HepG2 (cell line): ENCODE results near the gene LDLRAD4. TPM values are rescaled to one million over a fixed set of nuclear protein-coding genes. Genes with fewer than 3 reads are reported as not detected.

ENCODE experiments used
- NFE2L1 ChIP-seq: sonication (generic); formaldehyde crosslinking; IDR thresholded peaks from 2 replicates; pipeline ENCODE4 v1.4.0; 2020; ENCODE audit warnings: missing genetic modification reagents, mild to moderate bottlenecking, borderline replicate concordance
- PHF5A ChIP-seq: IDR thresholded peaks from one replicate; pipeline ENCODE4 v1.6.1; 2018; ENCODE audit warnings: low read depth, missing genetic modification reagents; ENCODE audit not compliant: unreplicated experiment
- RAD21 ChIP-seq: fragments of 450-650 bp; formaldehyde crosslinking; IDR thresholded peaks from 2 replicates; pipeline ENCODE4 v1.5.0; 2020; ENCODE audit warnings: mild to moderate bottlenecking
- TCF12 ChIP-seq, 2 experiments: fragments of 450-650 bp in 1 of 2; sonication (generic) in 1 of 2; formaldehyde crosslinking in 1 of 2; IDR thresholded peaks; 2 replicates each; pipeline versions ENCODE4 v1.6.1 to v1.8.0; 2017 to 2022; ENCODE audit warnings: antibody characterized with exemption in 1 of 2, mild to moderate bottlenecking in 1 of 2, missing genetic modification reagents in 1 of 2, moderate library complexity in 1 of 2
- U2AF2 ChIP-seq: fragments of 200-400 bp; formaldehyde crosslinking; IDR thresholded peaks from 2 replicates; pipeline ENCODE4 v1.6.1; 2017; ENCODE audit warnings: low read depth, mild to moderate bottlenecking, low read length
- XBP1 ChIP-seq: sonication (generic); formaldehyde crosslinking; IDR thresholded peaks from 2 replicates; pipeline ENCODE4 v1.5.0; 2020; ENCODE audit warnings: missing genetic modification reagents
- ZNF253 ChIP-seq: sonication (generic); formaldehyde crosslinking; IDR thresholded peaks from 2 replicates; pipeline ENCODE4 v1.8.0; 2022; ENCODE audit warnings: mild to moderate bottlenecking, missing genetic modification reagents, borderline replicate concordance
- ZNF274 ChIP-seq: sonication (generic); formaldehyde crosslinking; IDR thresholded peaks from 2 replicates; pipeline ENCODE4 v1.5.1; 2020; ENCODE audit warnings: mild to moderate bottlenecking, missing genetic modification reagents
- ZNF33A ChIP-seq: sonication (generic); formaldehyde crosslinking; IDR thresholded peaks from 2 replicates; pipeline ENCODE4 v1.5.1; 2020; ENCODE audit warnings: missing genetic modification reagents, mild to moderate bottlenecking, moderate library complexity, borderline replicate concordance
- ZNF629 ChIP-seq: sonication (generic); formaldehyde crosslinking; conservative IDR thresholded peaks from 2 replicates; pipeline ENCODE4 v1.5.0; 2020; ENCODE audit warnings: missing genetic modification reagents
- ZNF879 ChIP-seq: sonication (generic); formaldehyde crosslinking; IDR thresholded peaks from 2 replicates; pipeline ENCODE4 v1.8.1; 2023; ENCODE audit warnings: missing genetic modification reagents
- ZSCAN21 ChIP-seq: sonication (generic); formaldehyde crosslinking; IDR thresholded peaks from 2 replicates; pipeline ENCODE4 v1.8.0; 2022; ENCODE audit warnings: mild to moderate bottlenecking, missing genetic modification reagents, moderate library complexity, borderline replicate concordance
- polyA plus RNA-seq, 8 experiments: library from polyadenylated mRNA; depleted of rRNA in 3 of 8; stranded (reverse) in 7 of 8; unstranded in 1 of 8; fragments of >200 nt; fragmentation: Illumina TruSeq in 4 of 8; extraction: Trizol in 4 of 8; gene quantifications; 2 replicates each; pipeline versions ENCODE4 v1.2.1 to v1.2.3, GENCODE V29; 2011 to 2016; ENCODE audit warnings: low read depth in 4 of 8, missing spikeins in 1 of 8, mixed read lengths in 1 of 8; ENCODE audit not compliant: insufficient read depth in 1 of 8
- total RNA-seq, 5 experiments: library from RNA; depleted of rRNA; stranded (reverse); fragments of >200 nt; fragmentation: Illumina TruSeq; extraction: Trizol; gene quantifications; 2 replicates each; pipeline ENCODE4 v1.2.3, GENCODE V29; 2016; ENCODE audit warnings: low read depth in 1 of 5
- TF ChIP-seq, protein P1 (sequence below): sonication (generic); formaldehyde crosslinking; IDR thresholded peaks from 2 replicates; pipeline ENCODE4 v1.4.0; 2020; ENCODE audit warnings: mild to moderate bottlenecking, missing genetic modification reagents, borderline replicate concordance
- TF ChIP-seq, protein P2 (sequence below), 2 experiments: sonication (generic) in 1 of 2; formaldehyde crosslinking in 1 of 2; IDR thresholded peaks; 2 replicates each; pipeline versions ENCODE4 v1.4.0 to v1.6.1; 2018 to 2020; ENCODE audit warnings: missing genetic modification reagents in 2 of 2, borderline replicate concordance in 1 of 2, low read depth in 1 of 2, mild to moderate bottlenecking in 1 of 2, missing biosample characterization in 1 of 2
- TF ChIP-seq, protein P3 (sequence below): sonication (generic); formaldehyde crosslinking; IDR thresholded peaks from 2 replicates; pipeline ENCODE4 v1.5.0; 2020; ENCODE audit warnings: mild to moderate bottlenecking, missing genetic modification reagents, borderline replicate concordance

Gene LDLRAD4
- total and polyA plus RNA-seq, 2 of the 13 experiments (the other 11 are each of a cell fraction or from before 2014, with no cell fraction given) = 13.6 to 20.9 TPM

DNA sequence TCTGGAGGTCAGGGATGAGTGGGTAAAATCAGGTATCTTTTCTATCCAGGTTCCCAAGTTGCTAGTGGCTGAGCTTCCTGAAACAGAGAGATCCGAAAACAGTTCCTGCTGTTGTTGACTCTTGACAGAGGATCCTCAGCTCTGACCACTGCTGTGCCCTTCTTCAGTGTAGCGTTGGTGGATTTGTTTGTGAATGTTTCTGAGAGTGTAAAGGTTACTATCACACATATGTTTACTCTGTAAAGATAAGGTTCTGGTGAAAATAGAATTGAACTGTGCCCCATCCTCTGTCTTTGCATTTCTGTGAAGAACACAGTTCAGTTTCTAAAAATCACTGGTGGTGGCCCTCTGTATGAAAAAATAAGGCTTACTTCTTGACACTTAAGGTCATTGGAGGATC, 119.8 kb downstream of the LDLRAD4 start (continued):
- no peak for TF ChIP-seq ZSCAN21 (CRISPR knock-in tag)
- TF ChIP-seq ZNF274 (CRISPR knock-in tag) = no peak
- no peak for TF ChIP-seq ZNF879 (CRISPR knock-in tag)
- TF ChIP-seq TCF12 (IDR thresholded peaks at IDR 0.05) = no peak
- no peak for TF ChIP-seq TCF12 (CRISPR knock-in tag; IDR thresholded peaks at IDR 0.05)
- no peak for TF ChIP-seq ZNF253 (CRISPR knock-in tag)
- TF ChIP-seq, protein P1, sequence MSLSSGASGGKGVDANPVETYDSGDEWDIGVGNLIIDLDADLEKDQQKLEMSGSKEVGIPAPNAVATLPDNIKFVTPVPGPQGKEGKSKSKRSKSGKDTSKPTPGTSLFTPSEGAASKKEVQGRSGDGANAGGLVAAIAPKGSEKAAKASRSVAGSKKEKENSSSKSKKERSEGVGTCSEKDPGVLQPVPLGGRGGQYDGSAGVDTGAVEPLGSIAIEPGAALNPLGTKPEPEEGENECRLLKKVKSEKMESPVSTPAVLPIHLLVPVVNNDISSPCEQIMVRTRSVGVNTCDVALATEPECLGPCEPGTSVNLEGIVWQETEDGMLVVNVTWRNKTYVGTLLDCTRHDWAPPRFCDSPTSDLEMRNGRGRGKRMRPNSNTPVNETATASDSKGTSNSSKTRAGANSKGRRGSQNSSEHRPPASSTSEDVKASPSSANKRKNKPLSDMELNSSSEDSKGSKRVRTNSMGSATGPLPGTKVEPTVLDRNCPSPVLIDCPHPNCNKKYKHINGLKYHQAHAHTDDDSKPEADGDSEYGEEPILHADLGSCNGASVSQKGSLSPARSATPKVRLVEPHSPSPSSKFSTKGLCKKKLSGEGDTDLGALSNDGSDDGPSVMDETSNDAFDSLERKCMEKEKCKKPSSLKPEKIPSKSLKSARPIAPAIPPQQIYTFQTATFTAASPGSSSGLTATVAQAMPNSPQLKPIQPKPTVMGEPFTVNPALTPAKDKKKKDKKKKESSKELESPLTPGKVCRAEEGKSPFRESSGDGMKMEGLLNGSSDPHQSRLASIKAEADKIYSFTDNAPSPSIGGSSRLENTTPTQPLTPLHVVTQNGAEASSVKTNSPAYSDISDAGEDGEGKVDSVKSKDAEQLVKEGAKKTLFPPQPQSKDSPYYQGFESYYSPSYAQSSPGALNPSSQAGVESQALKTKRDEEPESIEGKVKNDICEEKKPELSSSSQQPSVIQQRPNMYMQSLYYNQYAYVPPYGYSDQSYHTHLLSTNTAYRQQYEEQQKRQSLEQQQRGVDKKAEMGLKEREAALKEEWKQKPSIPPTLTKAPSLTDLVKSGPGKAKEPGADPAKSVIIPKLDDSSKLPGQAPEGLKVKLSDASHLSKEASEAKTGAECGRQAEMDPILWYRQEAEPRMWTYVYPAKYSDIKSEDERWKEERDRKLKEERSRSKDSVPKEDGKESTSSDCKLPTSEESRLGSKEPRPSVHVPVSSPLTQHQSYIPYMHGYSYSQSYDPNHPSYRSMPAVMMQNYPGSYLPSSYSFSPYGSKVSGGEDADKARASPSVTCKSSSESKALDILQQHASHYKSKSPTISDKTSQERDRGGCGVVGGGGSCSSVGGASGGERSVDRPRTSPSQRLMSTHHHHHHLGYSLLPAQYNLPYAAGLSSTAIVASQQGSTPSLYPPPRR (CRISPR knock-in tag) = no peak
- TF ChIP-seq, protein P2, sequence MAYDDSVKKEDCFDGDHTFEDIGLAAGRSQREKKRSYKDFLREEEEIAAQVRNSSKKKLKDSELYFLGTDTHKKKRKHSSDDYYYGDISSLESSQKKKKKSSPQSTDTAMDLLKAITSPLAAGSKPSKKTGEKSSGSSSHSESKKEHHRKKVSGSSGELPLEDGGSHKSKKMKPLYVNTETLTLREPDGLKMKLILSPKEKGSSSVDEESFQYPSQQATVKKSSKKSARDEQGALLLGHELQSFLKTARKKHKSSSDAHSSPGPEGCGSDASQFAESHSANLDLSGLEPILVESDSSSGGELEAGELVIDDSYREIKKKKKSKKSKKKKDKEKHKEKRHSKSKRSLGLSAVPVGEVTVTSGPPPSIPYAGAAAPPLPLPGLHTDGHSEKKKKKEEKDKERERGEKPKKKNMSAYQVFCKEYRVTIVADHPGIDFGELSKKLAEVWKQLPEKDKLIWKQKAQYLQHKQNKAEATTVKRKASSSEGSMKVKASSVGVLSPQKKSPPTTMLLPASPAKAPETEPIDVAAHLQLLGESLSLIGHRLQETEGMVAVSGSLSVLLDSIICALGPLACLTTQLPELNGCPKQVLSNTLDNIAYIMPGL (CRISPR knock-in tag; IDR thresholded peaks at IDR 0.05; ENCODE audit: borderline replicate concordance in 1 of 2, low read depth in 1 of 2) = no peak
- no peak for TF ChIP-seq RAD21 (CRISPR knock-in tag)
- TF ChIP-seq PHF5A = peak; percentile 80
- TF ChIP-seq ZNF33A (CRISPR knock-in tag) = no peak
- TF ChIP-seq XBP1 = no peak
- TF ChIP-seq U2AF2 = no peak
- TF ChIP-seq ZNF629 (CRISPR knock-in tag) = no peak; the same call in 1 of the 2 replicates
- TF ChIP-seq, protein P3, sequence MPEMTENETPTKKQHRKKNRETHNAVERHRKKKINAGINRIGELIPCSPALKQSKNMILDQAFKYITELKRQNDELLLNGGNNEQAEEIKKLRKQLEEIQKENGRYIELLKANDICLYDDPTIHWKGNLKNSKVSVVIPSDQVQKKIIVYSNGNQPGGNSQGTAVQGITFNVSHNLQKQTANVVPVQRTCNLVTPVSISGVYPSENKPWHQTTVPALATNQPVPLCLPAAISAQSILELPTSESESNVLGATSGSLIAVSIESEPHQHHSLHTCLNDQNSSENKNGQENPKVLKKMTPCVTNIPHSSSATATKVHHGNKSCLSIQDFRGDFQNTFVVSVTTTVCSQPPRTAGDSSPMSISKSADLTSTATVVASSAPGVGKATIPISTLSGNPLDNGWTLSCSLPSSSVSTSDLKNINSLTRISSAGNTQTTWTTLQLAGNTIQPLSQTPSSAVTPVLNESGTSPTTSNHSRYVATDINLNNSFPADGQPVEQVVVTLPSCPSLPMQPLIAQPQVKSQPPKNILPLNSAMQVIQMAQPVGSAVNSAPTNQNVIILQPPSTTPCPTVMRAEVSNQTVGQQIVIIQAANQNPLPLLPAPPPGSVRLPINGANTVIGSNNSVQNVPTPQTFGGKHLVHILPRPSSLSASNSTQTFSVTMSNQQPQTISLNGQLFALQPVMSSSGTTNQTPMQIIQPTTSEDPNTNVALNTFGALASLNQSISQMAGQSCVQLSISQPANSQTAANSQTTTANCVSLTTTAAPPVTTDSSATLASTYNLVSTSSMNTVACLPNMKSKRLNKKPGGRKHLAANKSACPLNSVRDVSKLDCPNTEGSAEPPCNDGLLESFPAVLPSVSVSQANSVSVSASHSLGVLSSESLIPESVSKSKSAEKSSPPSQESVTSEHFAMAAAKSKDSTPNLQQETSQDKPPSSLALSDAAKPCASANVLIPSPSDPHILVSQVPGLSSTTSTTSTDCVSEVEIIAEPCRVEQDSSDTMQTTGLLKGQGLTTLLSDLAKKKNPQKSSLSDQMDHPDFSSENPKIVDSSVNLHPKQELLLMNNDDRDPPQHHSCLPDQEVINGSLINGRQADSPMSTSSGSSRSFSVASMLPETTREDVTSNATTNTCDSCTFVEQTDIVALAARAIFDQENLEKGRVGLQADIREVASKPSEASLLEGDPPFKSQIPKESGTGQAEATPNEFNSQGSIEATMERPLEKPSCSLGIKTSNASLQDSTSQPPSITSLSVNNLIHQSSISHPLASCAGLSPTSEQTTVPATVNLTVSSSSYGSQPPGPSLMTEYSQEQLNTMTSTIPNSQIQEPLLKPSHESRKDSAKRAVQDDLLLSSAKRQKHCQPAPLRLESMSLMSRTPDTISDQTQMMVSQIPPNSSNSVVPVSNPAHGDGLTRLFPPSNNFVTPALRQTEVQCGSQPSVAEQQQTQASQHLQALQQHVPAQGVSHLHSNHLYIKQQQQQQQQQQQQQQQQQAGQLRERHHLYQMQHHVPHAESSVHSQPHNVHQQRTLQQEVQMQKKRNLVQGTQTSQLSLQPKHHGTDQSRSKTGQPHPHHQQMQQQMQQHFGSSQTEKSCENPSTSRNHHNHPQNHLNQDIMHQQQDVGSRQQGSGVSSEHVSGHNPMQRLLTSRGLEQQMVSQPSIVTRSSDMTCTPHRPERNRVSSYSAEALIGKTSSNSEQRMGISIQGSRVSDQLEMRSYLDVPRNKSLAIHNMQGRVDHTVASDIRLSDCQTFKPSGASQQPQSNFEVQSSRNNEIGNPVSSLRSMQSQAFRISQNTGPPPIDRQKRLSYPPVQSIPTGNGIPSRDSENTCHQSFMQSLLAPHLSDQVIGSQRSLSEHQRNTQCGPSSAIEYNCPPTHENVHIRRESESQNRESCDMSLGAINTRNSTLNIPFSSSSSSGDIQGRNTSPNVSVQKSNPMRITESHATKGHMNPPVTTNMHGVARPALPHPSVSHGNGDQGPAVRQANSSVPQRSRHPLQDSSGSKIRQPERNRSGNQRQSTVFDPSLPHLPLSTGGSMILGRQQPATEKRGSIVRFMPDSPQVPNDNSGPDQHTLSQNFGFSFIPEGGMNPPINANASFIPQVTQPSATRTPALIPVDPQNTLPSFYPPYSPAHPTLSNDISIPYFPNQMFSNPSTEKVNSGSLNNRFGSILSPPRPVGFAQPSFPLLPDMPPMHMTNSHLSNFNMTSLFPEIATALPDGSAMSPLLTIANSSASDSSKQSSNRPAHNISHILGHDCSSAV = no peak
- no peak for TF ChIP-seq NFE2L1 (CRISPR knock-in tag)
